Measurements from ENCODE around the gene STAT6. TPM values are rescaled to one million over a fixed set of nuclear protein-coding genes. Genes with fewer than 3 reads are reported as not detected.
A peak's percentile ranks its signal among the peaks of the same experiment; 100 is the strongest.

Gene STAT6
- total and polyA plus RNA-seq, 2 donors (not counting 1 experiment from before 2014, with no cell fraction given) = 544 to 736 TPM

GRCh38 chr12:57080855-57081254 lies 30.3 kb downstream of the STAT6 start:
- ChIA-PET CTCF (interaction anchor here (0.6 to 20.9 kb wide), 5 partner anchors 9 to 160 kb away, joined by 3 to 420 read pairs (median 23); partner anchors contain the start of genes NAB2 and STAT6), POLR2A (no interaction called here)
- Mint-ChIP-seq H3K9me3 (ENCODE audit: insufficient read depth) (no peaks in the 10 kb centered on the region), H3K4me1 (peaks cover 31% of the 10 kb centered on the region), H3K4me3 (peak overlapping the region; percentile 27), H3K27ac (peak overlapping the region; percentile 34), H3K27me3 (no peaks in the 10 kb centered on the region)
- Histone ChIP-seq H3K27ac (ENCODE audit: low read length in 2 of 2) (no peak overlapping the region), H3K4me1 (ENCODE audit: control insufficient read depth in 2 of 2, insufficient read depth in 2 of 2, low read length in 2 of 2) (peaks cover 8 to 21% of the 10 kb centered on the region in 2 donors), H3K27me3 (replicated peaks in 1 of 4; ENCODE audit: control extremely low read depth in 1 of 4, control insufficient read depth in 3 of 4, insufficient read depth in 4 of 4, low read length in 3 of 4) (no peaks in the 10 kb centered on the region), H2AFZ (ENCODE audit: insufficient read depth, low read depth, low read length, poor library complexity, severe bottlenecking) (no peak overlapping the region), H3K79me2 (ENCODE audit: control insufficient read depth, insufficient read depth, low read length) (peaks cover 16% of the 10 kb centered on the region), H3K4me2 (replicated peaks; ENCODE audit: low read depth, low read length, poor library complexity, severe bottlenecking) (no peak overlapping the region), H3K4me3 (ENCODE audit: control extremely low read depth in 1 of 5, extremely low read depth in 1 of 5, insufficient read depth in 1 of 5, low read depth in 2 of 5, low read length in 4 of 5) (no peak overlapping the region), H3K36me3 (replicated peaks in 1 of 2; ENCODE audit: control extremely low read depth in 1 of 2, control insufficient read depth in 1 of 2, extremely low read depth in 1 of 2, insufficient read depth in 2 of 2, low read length in 1 of 2) (no peaks in the 10 kb centered on the region), H3K9ac (ENCODE audit: low read length) (no peak overlapping the region), H3K9me3 (ENCODE audit: control extremely low read depth in 1 of 3, control insufficient read depth in 2 of 3, insufficient read depth in 1 of 3, low read length in 2 of 3) (no peaks in the 10 kb centered on the region), H4K20me1 (ENCODE audit: control insufficient read depth, insufficient read depth, low read length, poor library complexity, severe bottlenecking) (peaks cover 6% of the 10 kb centered on the region)
- intact Hi-C loops (cut with micrococcal nuclease) = loop anchor here (10.0 kb wide), 2 partner anchors 446 to 674 kb away; partner anchors contain the start of genes BAZ2A, CDK4 and MARCHF9
- no CpG with 5 or more reads among the region's 1 CpG for WGBS (ENCODE audit: insufficient coverage)
- DNase-seq (no peak), ATAC-seq (ENCODE audit: low read depth) (no peak)
- no peak for TF ChIP-seq CTCF (IDR thresholded peaks at IDR 0.05)
- TF ChIP-seq EZH2 (IDR thresholded peaks at IDR 0.05; ENCODE audit: borderline replicate concordance, insufficient read depth, low read depth, low read length, poor library complexity, severe bottlenecking) = no peak

DNA sequence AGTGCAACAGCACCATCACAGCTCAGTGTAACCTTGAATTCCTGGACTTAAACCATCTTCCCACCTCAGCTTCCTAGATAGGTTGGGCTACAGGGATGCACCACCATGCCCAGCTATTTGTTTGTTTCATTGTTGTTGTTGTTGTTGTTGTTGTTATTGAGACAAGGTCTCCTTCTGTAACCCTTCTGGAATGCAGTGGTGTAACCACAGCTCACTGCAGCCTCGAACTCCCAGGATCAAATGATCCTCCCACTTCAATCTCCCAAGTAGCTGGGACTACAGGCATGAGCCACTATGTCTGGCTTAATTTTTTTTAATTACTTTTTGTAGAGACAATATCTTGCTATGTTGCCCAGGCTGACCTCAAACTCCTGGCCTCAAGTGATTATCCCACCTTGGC lies 31.3 kb downstream of the STAT6 start:
- intact Hi-C loops (cut with micrococcal nuclease) = loop anchor here (1.0 to 10.0 kb wide), 8 partner anchors 7 to 925 kb away; partner anchors contain the start of genes BAZ2A, CDK4, MARCHF9 and MYL6
- H3K4me3 ChIP-seq (ENCODE audit: control extremely low read depth in 1 of 5, extremely low read depth in 1 of 5, insufficient read depth in 1 of 5, low read depth in 2 of 5, low read length in 4 of 5) = no peak overlapping the region
- no peaks in the 10 kb centered on the region for H3K9me3 Mint-ChIP-seq (ENCODE audit: insufficient read depth)
- no peaks in the 10 kb centered on the region for H3K36me3 ChIP-seq (replicated peaks in 1 of 2; ENCODE audit: control extremely low read depth in 1 of 2, control insufficient read depth in 1 of 2, extremely low read depth in 1 of 2, insufficient read depth in 2 of 2, low read length in 1 of 2)
- peak overlapping the region; percentile 56 for H3K4me3 Mint-ChIP-seq
- peak overlapping the region in 1 of 2 donors; percentile 82 for H3K27ac ChIP-seq (ENCODE audit: low read length in 2 of 2)
- TF ChIP-seq EZH2 (IDR thresholded peaks at IDR 0.05; ENCODE audit: borderline replicate concordance, insufficient read depth, low read depth, low read length, poor library complexity, severe bottlenecking) (no peak), CTCF (IDR thresholded peaks at IDR 0.05) (no peak)
- peaks cover 6% of the 10 kb centered on the region for H4K20me1 ChIP-seq (ENCODE audit: control insufficient read depth, insufficient read depth, low read length, poor library complexity, severe bottlenecking)
- peaks cover 7 to 18% of the 10 kb centered on the region in 2 donors for H3K4me1 ChIP-seq (ENCODE audit: control insufficient read depth in 2 of 2, insufficient read depth in 2 of 2, low read length in 2 of 2)
- ChIA-PET POLR2A (interaction anchor here (1.3 to 3.2 kb wide), 5 partner anchors 9 to 31 kb away, joined by 4 to 57 read pairs (median 9); partner anchors contain the start of genes NAB2 and STAT6), CTCF (interaction anchor here (1.1 to 20.9 kb wide), 9 partner anchors 8 to 163 kb away, joined by 3 to 420 read pairs (median 7); partner anchors contain the start of genes NAB2 and STAT6)
- H3K9me3 ChIP-seq (ENCODE audit: control extremely low read depth in 1 of 3, control insufficient read depth in 2 of 3, insufficient read depth in 1 of 3, low read length in 2 of 3) = no peaks in the 10 kb centered on the region
- H3K79me2 ChIP-seq (ENCODE audit: control insufficient read depth, insufficient read depth, low read length) = peaks cover 23% of the 10 kb centered on the region
- no CpG with 5 or more reads among the region's 1 CpG for WGBS (ENCODE audit: insufficient coverage)
- DNase-seq (no peak), ATAC-seq (ENCODE audit: low read depth) (no peak)
- H3K4me1 Mint-ChIP-seq = peaks cover 24% of the 10 kb centered on the region
- peak overlapping the region; percentile 82 for H3K27ac Mint-ChIP-seq
- no peaks in the 10 kb centered on the region for H3K27me3 Mint-ChIP-seq
- H3K9ac ChIP-seq (ENCODE audit: low read length) = no peak overlapping the region
- no peak overlapping the region for H2AFZ ChIP-seq (ENCODE audit: insufficient read depth, low read depth, low read length, poor library complexity, severe bottlenecking)
- peak overlapping the region; percentile 66 for H3K4me2 ChIP-seq (replicated peaks; ENCODE audit: low read depth, low read length, poor library complexity, severe bottlenecking)
- H3K27me3 ChIP-seq (replicated peaks in 1 of 4; ENCODE audit: control extremely low read depth in 1 of 4, control insufficient read depth in 3 of 4, insufficient read depth in 4 of 4, low read length in 3 of 4) = no peaks in the 10 kb centered on the region

All from B cell (primary cell).